Caco-2 (cell line): ENCODE measurements around the gene PTCD3. TPM values are rescaled to one million over a fixed set of nuclear protein-coding genes. Genes with fewer than 3 reads are reported as not detected.

Experiments used
- BruUV-seq: library from RNA; stranded (reverse); fragments of 400-500 nt; replicated peaks from 2 replicates; lab custom pipeline; 2021; lab: Mats Ljungman, UMichigan
- CTCF ChIA-PET: fragments of 300-600 bp; sonication (Branson Sonifier 250); formaldehyde crosslinking; loops from one replicate; lab custom pipeline; 2022; ENCODE audit warnings: antibody characterized with exemption; lab: Charles Lee
- POLR2A ChIA-PET: fragments of 300-600 bp; sonication (Branson Sonifier 250); formaldehyde crosslinking; loops from one replicate; lab custom pipeline; 2022; ENCODE audit warnings: antibody characterized with exemption; lab: Charles Lee
- DNase-seq, 2 experiments: peaks; one replicate each; pipeline versions ENCODE4 v3.0.0 to v3.0.0-alpha.2; 2020 to 2022
- H3K27me3 ChIP-seq: replicated peaks from 2 replicates; pipeline ENCODE4 v1.6.0; 2011; ENCODE audit warnings: low read length; ENCODE audit not compliant: control insufficient read depth, insufficient read depth
- H3K36me3 ChIP-seq: 2 replicates; pipeline ENCODE4 v1.5.1; 2011; ENCODE audit warnings: low read length; ENCODE audit not compliant: control insufficient read depth, insufficient read depth
- H3K4me1 ChIP-seq: fragments of 250-450 bp; sonication (Bioruptor Pico); 2 replicates; pipeline ENCODE4 v1.5.1; 2020; ENCODE audit warnings: mild to moderate bottlenecking
- H3K4me3 ChIP-seq: 2 replicates; pipeline ENCODE4 v1.5.1; 2011; ENCODE audit warnings: low read depth, mild to moderate bottlenecking, control low read depth, low read length
- H3K9me3 ChIP-seq: fragments of 250-450 bp; sonication (Bioruptor Pico); 2 replicates; pipeline ENCODE4 v1.5.1; 2020; ENCODE audit warnings: mild to moderate bottlenecking, moderate library complexity
- H3K27ac Mint-ChIP-seq: one replicate; pipeline ENCODE4 v1.8.0; 2022; ENCODE audit warnings: mixed read lengths; ENCODE audit not compliant: unreplicated experiment
- H3K27me3 Mint-ChIP-seq: one replicate; pipeline ENCODE4 v1.8.0; 2022; ENCODE audit warnings: mixed read lengths; ENCODE audit not compliant: insufficient read depth, unreplicated experiment
- H3K36me3 Mint-ChIP-seq: one replicate; pipeline ENCODE4 v1.8.0; 2022; ENCODE audit warnings: mild to moderate bottlenecking, mixed read lengths; ENCODE audit not compliant: insufficient read depth, unreplicated experiment
- H3K4me1 Mint-ChIP-seq: one replicate; pipeline ENCODE4 v1.8.0; 2022; ENCODE audit warnings: low read depth, mixed read lengths; ENCODE audit not compliant: unreplicated experiment
- H3K4me3 Mint-ChIP-seq: one replicate; pipeline ENCODE4 v1.8.0; 2022; ENCODE audit warnings: mild to moderate bottlenecking, moderate library complexity, mixed read lengths; ENCODE audit not compliant: unreplicated experiment
- H3K9me3 Mint-ChIP-seq: one replicate; pipeline ENCODE4 v1.8.0; 2022; ENCODE audit warnings: mixed read lengths; ENCODE audit not compliant: unreplicated experiment
- intact Hi-C: fragments of 100-400 bp; cut with micrococcal nuclease; formaldehyde crosslinking; loops from one replicate; pipeline ENCODE4 v1.10.0; 2022; ENCODE audit not compliant: unreplicated experiment
- total RNA-seq: library from RNA; stranded (reverse); gene quantifications from 2 replicates; pipeline ENCODE4 v1.2.3, GENCODE V29; 2022
- TF ChIP-seq, protein P1 (sequence below), 2 experiments: fragments of 200-600 bp in 1 of 2; IDR thresholded peaks; 1 replicate in 1 of 2; 2 replicates in 1 of 2; pipeline versions ENCODE4 v1.5.1 to v1.8.0; 2011 to 2022; ENCODE audit warnings: antibody characterized with exemption in 1 of 2, control low read depth in 1 of 2, inconsistent platforms in 1 of 2, low read depth in 1 of 2, low read length in 1 of 2, mild to moderate bottlenecking in 1 of 2, moderate library complexity in 1 of 2; ENCODE audit not compliant: insufficient read depth in 1 of 2, severe bottlenecking in 1 of 2, unreplicated experiment in 1 of 2

Gene PTCD3
- total RNA-seq, 1 experiment from 2014 or later = 282 TPM

DNA sequence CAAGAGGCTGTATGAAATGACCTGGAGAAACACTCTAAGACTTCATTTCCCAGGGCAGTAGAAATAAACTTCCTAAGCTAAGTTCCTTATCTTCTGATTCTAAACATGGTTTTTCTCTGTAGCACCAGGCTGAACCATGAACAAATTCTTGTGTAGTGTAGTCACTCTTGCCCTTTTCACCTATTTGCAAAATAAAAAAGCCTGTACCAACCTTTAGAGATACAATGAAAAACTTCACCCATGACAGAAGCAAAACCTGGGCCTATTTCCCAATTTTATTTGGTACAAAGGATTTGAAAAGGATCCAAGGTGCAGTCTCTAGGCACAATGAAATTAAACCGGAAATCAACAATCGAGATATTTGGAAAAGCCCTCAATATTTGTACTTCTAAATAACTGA is 44.0 kb upstream of the PTCD3 start:
- Histone ChIP-seq H3K4me3 (no peak overlapping the region), H3K9me3 (no peaks in the 10 kb centered on the region), H3K4me1 (peaks cover 10% of the 10 kb centered on the region; the same call in 1 of the 2 replicates), H3K27me3 (no peaks in the 10 kb centered on the region), H3K36me3 (peaks cover 7% of the 10 kb centered on the region)
- intact Hi-C loops = no loop called here
- TF ChIP-seq, protein P1, sequence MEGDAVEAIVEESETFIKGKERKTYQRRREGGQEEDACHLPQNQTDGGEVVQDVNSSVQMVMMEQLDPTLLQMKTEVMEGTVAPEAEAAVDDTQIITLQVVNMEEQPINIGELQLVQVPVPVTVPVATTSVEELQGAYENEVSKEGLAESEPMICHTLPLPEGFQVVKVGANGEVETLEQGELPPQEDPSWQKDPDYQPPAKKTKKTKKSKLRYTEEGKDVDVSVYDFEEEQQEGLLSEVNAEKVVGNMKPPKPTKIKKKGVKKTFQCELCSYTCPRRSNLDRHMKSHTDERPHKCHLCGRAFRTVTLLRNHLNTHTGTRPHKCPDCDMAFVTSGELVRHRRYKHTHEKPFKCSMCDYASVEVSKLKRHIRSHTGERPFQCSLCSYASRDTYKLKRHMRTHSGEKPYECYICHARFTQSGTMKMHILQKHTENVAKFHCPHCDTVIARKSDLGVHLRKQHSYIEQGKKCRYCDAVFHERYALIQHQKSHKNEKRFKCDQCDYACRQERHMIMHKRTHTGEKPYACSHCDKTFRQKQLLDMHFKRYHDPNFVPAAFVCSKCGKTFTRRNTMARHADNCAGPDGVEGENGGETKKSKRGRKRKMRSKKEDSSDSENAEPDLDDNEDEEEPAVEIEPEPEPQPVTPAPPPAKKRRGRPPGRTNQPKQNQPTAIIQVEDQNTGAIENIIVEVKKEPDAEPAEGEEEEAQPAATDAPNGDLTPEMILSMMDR (IDR thresholded peaks at IDR 0.05; ENCODE audit: insufficient read depth in 1 of 2, low read depth in 1 of 2, low read length in 1 of 2, severe bottlenecking in 1 of 2, unreplicated experiment in 1 of 2) = no peak
- no peak for DNase-seq
- ChIA-PET POLR2A (no interaction called here), CTCF (no interaction called here)
- H3K4me3 Mint-ChIP-seq = no peak overlapping the region
- H3K27me3 Mint-ChIP-seq = no peaks in the 10 kb centered on the region
- peaks cover 22% of the 10 kb centered on the region for H3K9me3 Mint-ChIP-seq
- peaks cover 86% of the 10 kb centered on the region for H3K36me3 Mint-ChIP-seq
- peak overlapping the region; percentile 21 for H3K27ac Mint-ChIP-seq
- peaks cover 15% of the 10 kb centered on the region for H3K4me1 Mint-ChIP-seq
- no TSS peak for BruUV-seq

DNA sequence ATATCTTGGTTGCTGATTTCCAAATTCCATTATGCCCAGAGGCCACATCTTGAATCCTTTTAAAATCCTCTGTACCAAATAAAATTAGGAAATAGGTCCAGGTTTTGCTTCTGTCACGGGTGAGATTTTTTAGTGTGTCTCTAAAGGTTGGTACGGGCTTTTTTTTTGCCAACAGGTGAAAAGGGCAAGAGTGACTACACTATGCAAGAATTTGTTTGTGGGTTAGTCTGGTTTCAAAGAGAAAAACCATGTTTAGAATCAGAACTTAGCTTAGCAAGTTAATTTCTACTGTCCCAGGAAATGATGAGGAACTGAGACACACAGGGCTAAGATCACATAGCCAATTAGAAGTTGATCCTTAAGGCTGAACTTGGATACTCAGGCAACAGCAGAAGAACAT is 42.0 kb upstream of the PTCD3 start:
- no peak overlapping the region for H3K27ac Mint-ChIP-seq
- no peaks in the 10 kb centered on the region for H3K27me3 Mint-ChIP-seq
- Histone ChIP-seq H3K36me3 (peaks cover 7% of the 10 kb centered on the region), H3K9me3 (no peaks in the 10 kb centered on the region), H3K4me3 (no peak overlapping the region), H3K4me1 (peaks cover 10% of the 10 kb centered on the region; the same call in 1 of the 2 replicates), H3K27me3 (no peaks in the 10 kb centered on the region)
- intact Hi-C loops = no loop called here
- H3K36me3 Mint-ChIP-seq = peaks cover 89% of the 10 kb centered on the region
- TF ChIP-seq, protein P1 (IDR thresholded peaks at IDR 0.05; ENCODE audit: insufficient read depth in 1 of 2, low read depth in 1 of 2, low read length in 1 of 2, severe bottlenecking in 1 of 2, unreplicated experiment in 1 of 2) = no peak
- peaks cover 22% of the 10 kb centered on the region for H3K9me3 Mint-ChIP-seq
- H3K4me3 Mint-ChIP-seq = no peak overlapping the region
- peaks cover 15% of the 10 kb centered on the region for H3K4me1 Mint-ChIP-seq
- ChIA-PET POLR2A (no interaction called here), CTCF (interaction anchor here (0.6 kb wide), 1 partner anchor 435 kb away, joined by 4 read pairs; no protein-coding TSS in a partner anchor)
- no peak for DNase-seq
- BruUV-seq = no TSS peak

DNA sequence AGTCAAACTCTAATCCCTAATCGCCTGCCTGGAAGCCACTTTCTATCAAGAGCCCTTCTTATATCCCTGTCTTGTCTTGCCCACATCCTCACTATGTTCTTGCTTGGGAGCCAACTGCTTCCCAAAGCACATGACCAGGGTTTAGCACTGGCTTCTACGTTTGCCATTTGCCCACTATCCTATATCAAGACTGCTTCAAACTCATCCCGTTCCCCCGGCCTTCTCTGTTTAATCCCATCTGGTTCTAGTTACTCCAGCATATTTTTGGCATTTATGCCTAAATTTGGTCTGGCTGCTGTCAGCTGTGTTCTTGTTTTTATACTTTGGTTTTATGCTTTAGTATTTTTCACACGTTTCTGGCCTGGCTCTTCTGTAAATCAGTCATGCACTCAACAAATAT is 40.5 kb upstream of the PTCD3 start:
- ChIA-PET POLR2A (no interaction called here), CTCF (no interaction called here)
- H3K4me3 ChIP-seq = no peak overlapping the region
- Mint-ChIP-seq H3K27me3 (no peaks in the 10 kb centered on the region), H3K27ac (no peak overlapping the region), H3K4me1 (peaks cover 15% of the 10 kb centered on the region), H3K36me3 (peaks cover 95% of the 10 kb centered on the region), H3K9me3 (peaks cover 22% of the 10 kb centered on the region), H3K4me3 (no peak overlapping the region)
- no peaks in the 10 kb centered on the region for H3K27me3 ChIP-seq
- DNase-seq = no peak
- intact Hi-C loops = no loop called here
- no TSS peak for BruUV-seq
- H3K36me3 ChIP-seq = peaks cover 7% of the 10 kb centered on the region
- peaks cover 10% of the 10 kb centered on the region; the same call in 1 of the 2 replicates for H3K4me1 ChIP-seq
- H3K9me3 ChIP-seq = no peaks in the 10 kb centered on the region
- TF ChIP-seq, protein P1 (IDR thresholded peaks at IDR 0.05; ENCODE audit: insufficient read depth in 1 of 2, low read depth in 1 of 2, low read length in 1 of 2, severe bottlenecking in 1 of 2, unreplicated experiment in 1 of 2) = no peak
